Kasumi-1 (cell line): ENCODE data around the gene SRSF1.
A peak's percentile ranks its signal among the peaks of the same experiment; 100 is the strongest.
"Not testable (repeated sequence)": the region's sequence is repeated elsewhere in the genome, so short reads cannot be mapped to it uniquely, and the experiment has no call there.

Experiments used
- DNase-seq, 2 experiments: peaks; one replicate each; lab custom pipeline; 2025; lab: John Stamatoyannopoulos, UW

SRSF1 gene

GRCh38 chr17:57965521-57966160, 41.4 kb downstream of the SRSF1 start:
- DNase-seq, result no peak

GRCh38 chr17:57963149-57963511, 43.9 kb downstream of the SRSF1 start:
- no peak for DNase-seq

GRCh38 chr17:57962279-57963148, 44.5 kb downstream of the SRSF1 start:
- DNase-seq, result no peak

- DNase-seq, result no peak
Observed at GRCh38 chr17:57959929-57960328, 47.1 kb downstream of the SRSF1 start.

- not testable (repeated sequence) for DNase-seq
Observed at GRCh38 chr17:57958391-57958790, 48.7 kb downstream of the SRSF1 start.

GRCh38 chr17:57957886-57958285, 49.2 kb downstream of the SRSF1 start:
- DNase-seq, result no peak

- DNase-seq, result no peak
Observed at GRCh38 chr17:57957120-57957850, 49.8 kb downstream of the SRSF1 start.

- no peak for DNase-seq
Observed at GRCh38 chr17:57956291-57957119, 50.5 kb downstream of the SRSF1 start.

GRCh38 chr17:57955183-57955931, 51.7 kb downstream of the SRSF1 start, which contains the start of gene CUEDC1:
Gene CUEDC1, minus strand, starts transcription at chr17:57955412. Its CDS starts 69,848 bp downstream, at chr17:57885564.
- DNase-seq, result peak in 1 of 2 experiments; percentile 33

GRCh38 chr17:57954397-57955182, 52.5 kb downstream of the SRSF1 start:
- no peak for DNase-seq

GRCh38 chr17:57953705-57954396, 53.2 kb downstream of the SRSF1 start:
- no peak for DNase-seq
